GM12864 (cell line): ENCODE measurements around the gene ELP5.

Experiments
- DNase-seq: peaks from one replicate; pipeline ENCODE4 v3.0.0-alpha.2; 2011; ENCODE audit warnings: low read depth
- H3K4me3 ChIP-seq: 2 replicates; pipeline ENCODE4 v1.5.1; 2011; ENCODE audit warnings: mild to moderate bottlenecking, low read depth, low read length, control low read depth
- CTCF ChIP-seq: IDR thresholded peaks from 2 replicates; pipeline ENCODE4 v1.5.1; 2011; ENCODE audit warnings: low read depth, mild to moderate bottlenecking, moderate library complexity, low read length, control low read depth, inconsistent platforms; ENCODE audit errors: missing control alignments

ELP5 gene

GRCh38 chr17:7215652-7216180 lies 36.3 kb upstream of the ELP5 start:
- no peak overlapping the region for H3K4me3 ChIP-seq
- TF ChIP-seq CTCF = no peak
- no peak for DNase-seq

DNA sequence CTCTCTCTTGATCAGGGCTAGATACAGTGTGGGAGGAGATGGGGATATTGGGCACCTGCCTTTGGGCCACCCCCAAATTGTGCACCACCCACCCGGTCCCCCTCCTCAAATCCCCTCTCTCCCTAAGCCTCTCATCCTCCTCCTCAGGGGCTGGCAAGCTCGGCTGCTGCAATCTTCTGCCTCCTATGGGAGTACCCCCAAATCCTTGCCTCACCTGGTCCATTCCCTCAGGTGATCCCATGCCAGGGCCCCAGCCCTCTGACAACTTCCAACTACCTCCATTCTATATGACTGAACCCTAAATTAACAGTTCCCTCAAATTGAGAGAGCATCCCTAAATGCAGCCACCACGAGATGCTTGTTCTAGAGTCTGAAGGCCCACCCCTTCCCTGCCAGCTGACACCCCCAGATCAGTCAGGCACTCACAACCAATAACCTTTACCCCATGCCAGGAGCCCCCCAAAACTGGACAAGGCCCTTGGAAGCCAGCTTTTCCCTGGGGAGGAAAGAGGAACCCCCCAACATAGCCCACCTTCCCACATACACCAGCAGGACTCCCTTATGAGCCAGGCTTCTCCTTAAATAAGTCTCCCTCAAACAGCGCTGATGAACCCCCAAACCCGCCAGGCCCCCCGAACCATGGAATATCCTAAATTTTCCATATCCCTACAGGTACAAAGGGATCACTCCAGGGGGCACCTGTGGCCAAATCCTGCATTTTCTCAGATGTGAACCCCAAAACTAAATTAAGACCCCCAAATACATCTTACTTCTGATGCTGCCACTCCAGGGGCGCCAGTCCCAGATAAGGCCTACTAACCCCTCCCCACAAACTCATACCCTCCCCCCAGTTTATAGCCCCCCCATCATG lies 35.5 kb upstream of the ELP5 start:
- H3K4me3 ChIP-seq = no peak overlapping the region
- TF ChIP-seq CTCF = no peak
- no peak for DNase-seq

DNA sequence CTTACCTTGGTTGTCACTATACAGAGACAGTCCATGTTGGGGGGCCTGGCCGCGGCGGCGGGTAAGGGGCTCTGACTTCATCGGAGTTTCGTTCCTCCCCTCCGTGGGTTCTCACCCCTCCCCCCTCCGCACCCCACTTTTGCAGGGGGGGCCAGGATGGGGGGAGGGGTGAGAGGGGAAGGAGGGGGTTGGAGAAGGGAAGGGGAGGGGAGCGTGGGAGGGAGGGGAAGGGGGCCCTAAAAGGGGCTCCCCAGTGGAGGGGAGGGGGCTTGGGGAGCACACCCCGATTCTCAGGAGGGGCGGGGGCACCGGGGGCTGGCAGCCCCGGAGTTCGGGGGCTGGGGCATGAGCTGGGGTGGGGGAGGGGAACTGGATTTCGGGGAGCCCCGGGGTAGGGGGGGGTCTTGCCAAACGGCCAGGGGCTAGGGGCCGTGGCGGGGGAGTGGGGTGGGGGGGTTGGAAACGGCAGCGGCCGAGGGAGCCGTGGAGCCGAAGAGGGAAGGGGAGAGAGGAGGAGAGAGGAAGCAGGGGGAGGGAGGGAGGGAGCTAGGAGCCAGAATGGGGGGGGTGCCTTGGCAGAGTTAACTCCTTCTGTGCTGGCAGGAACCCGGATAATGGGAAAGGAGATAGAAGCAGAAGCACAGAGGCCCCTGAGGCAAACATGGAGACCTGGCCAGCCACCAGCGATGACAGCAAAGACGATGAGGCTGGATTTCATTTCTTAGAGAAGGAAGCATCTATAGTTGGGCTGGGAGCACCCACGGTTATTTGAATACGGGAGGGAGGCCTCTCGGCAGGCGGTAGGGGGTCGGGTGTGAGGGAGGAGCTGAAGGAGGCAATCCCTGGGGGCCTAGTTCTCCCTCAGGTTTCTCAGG lies 34.7 kb upstream of the ELP5 start:
- no peak for TF ChIP-seq CTCF
- H3K4me3 ChIP-seq = no peak overlapping the region
- no peak for DNase-seq

- no peak overlapping the region for H3K4me3 ChIP-seq
- no peak for DNase-seq
- TF ChIP-seq CTCF = no peak
Measured at GRCh38 chr17:7218166-7218565, 33.8 kb upstream of the ELP5 start.

DNA sequence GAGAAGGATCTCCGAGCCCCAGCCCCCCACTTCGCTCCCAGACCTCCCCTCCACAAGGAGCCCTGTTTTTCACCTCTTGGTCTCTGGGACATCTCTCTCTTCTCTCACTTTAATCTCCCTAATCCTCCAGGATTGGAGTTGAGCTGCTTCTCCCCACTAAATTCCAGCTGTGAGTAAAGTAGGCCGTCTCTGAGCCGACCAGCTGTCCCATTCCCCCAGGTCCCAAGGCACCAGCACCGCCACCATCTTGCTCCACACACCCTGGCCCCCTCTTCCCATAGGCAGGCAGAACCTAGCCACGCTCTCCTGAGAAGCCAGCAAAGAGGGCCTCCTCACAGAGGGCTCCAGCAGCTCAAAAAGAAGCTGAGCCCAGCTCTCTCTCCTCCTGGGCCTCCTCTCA lies 33.3 kb upstream of the ELP5 start:
- no peak for DNase-seq
- H3K4me3 ChIP-seq = no peak overlapping the region
- TF ChIP-seq CTCF = no peak

GRCh38 chr17:7219229-7219811 lies 32.7 kb upstream of the ELP5 start:
- no peak for TF ChIP-seq CTCF
- peak overlapping the region; percentile 96 for H3K4me3 ChIP-seq
- DNase-seq = no peak
